Activated CD4-positive, CD25-positive, alpha-beta regulatory T cell (primary cell): Measurements from ENCODE around the gene MGLL.

Experiments
- DNase-seq, 4 experiments: peaks; one replicate each; lab custom pipeline; 2025; lab: John Stamatoyannopoulos, UW

Gene MGLL

GRCh38 chr3:127809611-127810010, 12.7 kb downstream of the MGLL start:
- no peak for DNase-seq

GRCh38 chr3:127809211-127809610, 13.1 kb downstream of the MGLL start:
- DNase-seq: no peak

GRCh38 chr3:127808197-127808596, 14.1 kb downstream of the MGLL start:
- DNase-seq: no peak

GRCh38 chr3:127805026-127805753, 17.1 kb downstream of the MGLL start:
- no peak for DNase-seq

DNA sequence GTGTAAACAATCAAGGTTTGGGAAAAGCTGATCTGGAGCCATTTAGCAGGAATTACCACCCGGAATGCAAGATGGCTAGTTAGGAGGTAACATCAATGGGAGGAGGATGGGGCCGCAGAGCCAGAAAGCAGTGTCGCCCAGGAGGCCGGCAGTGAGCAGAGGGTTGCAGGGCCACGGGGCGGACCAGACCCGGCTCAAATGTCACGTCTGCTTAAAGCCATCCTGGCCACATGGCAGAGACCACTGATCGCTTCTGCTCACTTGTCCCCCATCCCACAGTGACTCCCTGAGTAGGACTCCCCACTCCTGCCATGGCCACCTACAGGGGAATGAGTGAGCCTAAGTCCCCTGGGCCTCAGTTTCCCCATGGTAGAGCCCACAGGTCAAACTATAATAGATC, 18.2 kb downstream of the MGLL start:
- DNase-seq: no peak

- DNase-seq: no peak
Observed at GRCh38 chr3:127803619-127804018, 18.7 kb downstream of the MGLL start.

- DNase-seq: no peak
Observed at GRCh38 chr3:127802606-127803005, 19.7 kb downstream of the MGLL start.

DNA sequence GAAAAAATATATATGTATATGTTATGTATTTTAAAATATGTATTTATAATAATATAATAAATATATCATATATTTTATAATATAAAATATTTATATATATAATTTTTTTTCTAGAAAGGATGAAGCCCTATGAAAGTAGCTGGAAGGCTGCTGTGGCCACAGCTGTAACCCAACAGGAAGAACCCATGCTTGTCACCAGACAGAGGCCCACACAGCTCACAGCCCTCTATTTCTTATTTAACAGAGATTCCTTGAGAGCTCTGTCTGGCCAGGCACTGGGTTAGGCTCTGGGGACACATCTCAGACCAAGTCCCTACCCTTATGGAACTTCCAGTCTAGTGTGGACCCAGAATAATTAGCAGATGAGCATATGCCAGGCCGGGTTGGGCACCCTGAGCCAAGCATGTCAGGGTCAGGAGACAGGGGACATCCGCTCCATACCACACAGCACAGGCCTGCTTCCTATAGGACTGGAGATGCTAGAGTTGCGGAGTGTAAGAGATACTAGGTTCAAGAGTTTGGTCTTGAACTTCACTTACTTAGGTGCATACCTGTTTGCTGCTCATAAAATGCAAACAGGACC, 20.5 kb downstream of the MGLL start:
- no peak for DNase-seq

DNA sequence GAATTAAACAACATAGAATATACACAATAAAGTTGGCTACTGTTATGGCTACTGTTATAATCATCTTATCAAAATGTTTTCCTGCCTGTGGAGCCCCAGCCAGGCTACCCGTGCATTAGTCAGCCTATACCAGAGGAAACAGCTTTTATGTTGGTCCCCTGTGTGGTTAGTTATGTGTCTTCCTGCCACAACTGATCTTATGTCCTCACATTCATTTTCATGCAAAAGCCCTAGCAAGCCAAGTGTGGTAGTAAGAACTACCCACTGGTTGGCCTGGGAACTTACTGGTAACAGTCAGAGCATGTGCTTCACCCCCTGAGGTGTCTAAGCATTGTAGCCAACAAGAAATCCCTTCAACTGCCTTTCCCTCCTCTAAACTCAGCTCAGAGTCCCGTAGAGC, 21.8 kb downstream of the MGLL start:
- DNase-seq: no peak

DNA sequence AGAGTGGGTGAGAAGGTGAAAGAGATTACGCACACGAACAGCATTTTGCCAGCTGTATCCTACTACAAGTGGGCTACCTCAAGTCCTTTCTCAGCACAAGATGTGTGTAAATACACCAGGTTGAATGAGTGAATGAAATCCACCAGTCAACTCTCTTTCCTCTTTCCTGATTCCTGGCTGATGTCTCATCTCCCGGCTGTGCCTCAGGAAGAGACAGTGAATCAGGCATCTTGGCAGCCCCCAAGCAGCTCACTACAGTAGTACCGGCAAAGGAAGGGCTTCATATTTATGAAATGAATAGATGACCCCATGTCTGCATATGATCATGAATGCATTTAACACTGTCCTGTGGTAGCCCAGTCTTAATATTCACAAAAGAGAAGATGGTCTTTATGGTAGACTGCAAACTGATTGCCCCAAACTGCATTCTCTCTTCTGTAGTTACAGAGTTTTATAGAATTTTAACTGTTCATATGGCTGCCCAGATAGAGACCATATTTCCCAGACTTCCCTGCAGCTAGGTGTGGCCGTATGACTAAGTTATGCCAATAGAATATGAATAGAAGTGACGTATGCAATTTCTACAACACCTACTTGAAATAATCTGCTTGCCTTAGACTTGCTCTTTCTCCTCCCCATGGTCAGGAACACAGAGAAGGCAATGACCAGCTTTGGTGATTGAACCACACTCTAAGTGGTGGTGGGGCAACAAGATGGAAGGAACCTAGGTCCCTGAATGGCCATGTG, 22.7 kb downstream of the MGLL start:
- DNase-seq: no peak

- no peak for DNase-seq
Observed at GRCh38 chr3:127798716-127799115, 23.6 kb downstream of the MGLL start.

DNA sequence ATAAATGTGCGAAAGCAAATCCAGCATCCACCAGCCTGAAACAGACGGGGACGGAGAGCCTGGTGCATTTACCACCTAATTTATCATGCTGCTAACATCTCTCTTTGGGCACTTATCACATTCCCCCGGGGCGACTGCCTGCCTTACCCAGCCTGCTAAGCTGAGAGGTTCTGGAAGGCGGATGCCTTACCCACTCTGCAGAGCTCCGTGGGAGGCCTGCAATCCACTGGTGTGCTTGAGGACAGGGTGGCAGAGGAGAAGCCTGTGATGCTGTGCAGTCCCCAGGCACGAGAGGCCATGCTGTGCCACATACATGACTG, 25.5 kb downstream of the MGLL start:
- DNase-seq: no peak

DNA sequence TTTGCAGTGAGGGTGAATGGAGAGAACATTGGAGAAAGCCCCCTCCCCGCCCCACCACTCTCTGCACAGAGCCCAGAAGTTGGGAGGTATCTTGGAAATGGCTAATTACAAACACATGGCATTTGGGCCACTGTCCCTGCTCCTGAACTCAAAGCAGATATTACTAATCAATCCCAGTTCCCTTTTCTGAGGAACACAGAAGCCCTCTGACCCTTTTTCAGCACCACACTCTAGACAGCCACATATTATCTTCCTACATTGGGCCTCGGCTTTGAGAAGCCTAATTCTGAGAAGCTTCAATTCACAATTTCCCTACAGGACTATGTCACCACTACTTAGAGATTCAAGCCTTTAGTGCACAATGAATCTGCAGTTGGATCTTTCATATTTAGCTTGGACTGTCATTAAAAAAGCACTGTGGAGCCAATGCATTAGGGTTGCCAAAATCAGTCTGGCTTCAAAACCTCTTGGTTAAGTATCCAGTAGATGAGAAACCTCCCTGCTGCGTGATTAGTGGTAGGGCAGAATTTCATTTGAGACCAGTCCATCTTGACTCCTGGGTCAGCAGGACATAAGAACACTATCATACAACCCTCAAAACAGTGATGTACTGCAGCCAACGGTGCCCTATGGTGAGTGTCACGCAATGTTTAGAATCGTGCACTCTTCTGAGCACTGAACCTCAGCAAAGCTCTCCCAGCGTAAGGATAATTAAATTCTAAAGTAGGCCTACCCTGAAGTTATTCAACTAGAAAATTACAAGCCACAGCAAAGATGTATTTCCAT, 26.1 kb downstream of the MGLL start:
- no peak for DNase-seq

GRCh38 chr3:127794972-127795371, 27.3 kb downstream of the MGLL start:
- DNase-seq: no peak

GRCh38 chr3:127794402-127794801, 27.9 kb downstream of the MGLL start:
- DNase-seq: no peak

- no peak for DNase-seq
Observed at GRCh38 chr3:127792541-127793292, 29.6 kb downstream of the MGLL start.

GRCh38 chr3:127791221-127791913, 30.9 kb downstream of the MGLL start:
- no peak for DNase-seq

DNA sequence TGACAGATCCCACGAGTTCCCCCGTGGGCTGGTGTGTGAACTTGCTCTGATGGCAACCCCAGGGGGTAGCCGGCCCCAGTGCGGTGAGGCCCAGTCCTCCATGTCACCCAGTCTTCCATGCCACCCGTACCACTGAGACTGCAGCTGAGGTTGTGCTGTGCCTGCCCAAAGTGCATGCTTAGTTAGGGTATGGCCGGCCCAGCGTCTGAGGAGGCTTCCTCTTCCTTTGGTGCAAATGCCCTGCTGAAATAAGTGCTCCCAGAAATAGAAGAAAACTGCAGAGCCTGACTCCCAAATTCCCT, 31.5 kb downstream of the MGLL start:
- no peak for DNase-seq

DNA sequence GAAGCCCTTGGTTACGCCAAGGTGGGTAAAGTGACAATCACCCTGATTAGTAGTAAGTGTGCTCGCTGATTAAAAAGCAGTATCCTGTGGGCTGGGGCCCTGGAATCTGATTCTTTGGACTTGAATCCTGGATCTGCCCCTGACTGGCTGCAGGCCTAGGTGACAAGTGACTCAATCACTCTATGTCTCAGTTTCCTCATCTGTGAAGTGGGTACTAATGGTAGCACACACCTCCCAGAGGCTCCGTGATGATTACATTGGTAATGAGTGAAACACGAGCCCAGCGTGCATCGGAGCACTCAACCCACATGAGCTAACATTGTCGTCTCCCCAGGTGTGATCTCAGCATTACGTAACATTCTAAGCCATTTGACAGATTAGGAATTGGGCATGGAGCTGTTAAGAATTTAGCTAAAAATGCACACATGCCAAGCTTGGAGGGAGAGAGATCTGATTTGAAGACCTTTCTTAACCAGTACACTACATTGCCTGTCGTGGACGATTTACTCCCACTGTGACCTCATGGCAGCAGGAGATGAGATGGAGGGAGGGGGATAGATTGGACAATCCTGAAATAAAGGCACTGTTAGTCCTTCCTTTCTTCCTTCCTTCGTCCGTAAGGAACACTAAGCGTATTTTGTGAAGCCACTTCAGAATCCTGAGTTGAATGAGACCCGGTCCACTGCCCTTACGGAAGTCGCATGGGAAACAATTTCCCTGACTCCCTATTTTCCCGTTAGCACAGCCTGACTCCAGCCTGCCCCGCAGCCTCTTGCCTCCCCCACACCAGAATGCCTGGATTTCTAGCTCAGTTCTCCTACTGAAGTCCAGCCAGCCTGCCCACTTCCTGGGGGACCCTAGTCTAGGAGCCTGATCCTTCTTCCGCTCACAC, 32.1 kb downstream of the MGLL start:
- DNase-seq: no peak

DNA sequence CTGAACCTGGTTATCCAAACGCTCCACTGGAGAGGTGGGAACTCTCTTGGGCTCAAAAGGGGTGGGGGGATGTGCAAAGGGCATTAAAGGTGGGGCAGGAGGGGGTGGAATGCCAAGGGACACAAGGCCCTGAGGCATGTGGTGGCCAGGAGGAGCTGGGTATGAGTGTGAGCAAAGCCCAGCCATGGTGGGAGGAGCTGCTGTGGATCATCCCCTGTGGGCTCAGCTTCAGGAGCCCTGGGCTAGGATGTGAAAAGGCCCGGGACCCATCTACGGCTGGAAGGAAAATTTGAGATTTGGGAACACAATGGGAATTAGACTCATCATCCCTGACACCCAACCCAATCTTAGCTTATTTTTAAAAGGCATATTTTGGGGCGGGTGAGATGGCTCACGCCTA, 33.3 kb downstream of the MGLL start:
- no peak for DNase-seq
